CD4-positive, alpha-beta T cell (primary cell): ENCODE results near the gene LNX2. TPM values are rescaled to one million over a fixed set of nuclear protein-coding genes. Genes with fewer than 3 reads are reported as not detected.

ENCODE experiments used
- ATAC-seq: fragments of 200-7000 bp; cut with Tn5 transposase; one replicate; pipeline ENCODE4 v1.10.0; 2022; ENCODE audit warnings: mild to moderate bottlenecking; ENCODE audit not compliant: poor library complexity
- CTCF ChIA-PET: fragments of 350-600 bp; sonication (Branson Sonifier 250); formaldehyde crosslinking; loops from one replicate; lab custom pipeline; 2021; ENCODE audit warnings: antibody characterized with exemption, inconsistent platforms; lab: Charles Lee
- POLR2A ChIA-PET: fragments of 350-600 bp; sonication (Branson Sonifier 250); formaldehyde crosslinking; loops from one replicate; lab custom pipeline; 2021; ENCODE audit warnings: antibody characterized with exemption, inconsistent platforms; lab: Charles Lee
- DNase-seq, 14 experiments: peaks; one replicate each; pipeline ENCODE4 v3.0.0-alpha.2; 2013 to 2020; ENCODE audit warnings: mixed read lengths in 2 of 14
- H3K27ac ChIP-seq, 2 donors: one replicate each; pipeline versions ENCODE4 v1.5.1 to v1.7.0; 2013; ENCODE audit warnings: low read length in 2 of 2, low read depth in 1 of 2, mild to moderate bottlenecking in 1 of 2
- H3K27me3 ChIP-seq, 2 experiments: 1 replicate in 1 of 2; 2 replicates in 1 of 2; pipeline versions ENCODE4 v1.6.1 to v1.7.0; 2013; ENCODE audit warnings: low read length in 2 of 2, control low read depth in 1 of 2, mild to moderate bottlenecking in 1 of 2, moderate library complexity in 1 of 2; ENCODE audit not compliant: insufficient read depth in 2 of 2, control insufficient read depth in 1 of 2
- H3K36me3 ChIP-seq: one replicate; pipeline ENCODE4 v1.6.1; 2013; ENCODE audit warnings: low read length, control low read depth; ENCODE audit not compliant: insufficient read depth
- H3K4me1 ChIP-seq: one replicate; pipeline ENCODE4 v1.6.1; 2013; ENCODE audit warnings: low read length, control low read depth; ENCODE audit not compliant: insufficient read depth
- H3K4me3 ChIP-seq: one replicate; pipeline ENCODE4 v1.5.1; 2013; ENCODE audit warnings: mild to moderate bottlenecking, low read length, moderate library complexity
- H3K9me3 ChIP-seq, 2 experiments: 1 replicate in 1 of 2; 2 replicates in 1 of 2; pipeline versions ENCODE4 v1.6.1 to v1.7.0; 2013; ENCODE audit warnings: low read length in 2 of 2, mild to moderate bottlenecking in 2 of 2, control low read depth in 1 of 2, moderate library complexity in 1 of 2; ENCODE audit not compliant: control insufficient read depth in 1 of 2, insufficient read depth in 1 of 2
- H3K27ac Mint-ChIP-seq: one replicate; pipeline ENCODE4 v1.8.0; 2020; ENCODE audit warnings: mixed read lengths
- H3K27me3 Mint-ChIP-seq: one replicate; pipeline ENCODE4 v1.8.0; 2021; ENCODE audit warnings: mixed read lengths
- H3K36me3 Mint-ChIP-seq: one replicate; pipeline ENCODE4 v1.8.0; 2021; ENCODE audit warnings: low read depth, mixed read lengths
- H3K4me1 Mint-ChIP-seq: one replicate; pipeline ENCODE4 v1.8.0; 2021; ENCODE audit warnings: low read depth, mixed read lengths
- H3K4me3 Mint-ChIP-seq: one replicate; pipeline ENCODE4 v1.8.0; 2020; ENCODE audit warnings: mild to moderate bottlenecking, mixed read lengths
- H3K9me3 Mint-ChIP-seq: one replicate; pipeline ENCODE4 v1.8.0; 2020; ENCODE audit warnings: mixed read lengths
- CTCF ChIP-seq: fragments of 200-600 bp; IDR thresholded peaks from one replicate; pipeline ENCODE4 v1.8.0; 2022; ENCODE audit warnings: antibody characterized with exemption, mild to moderate bottlenecking
- intact Hi-C, 2 experiments: fragments of 100-400 bp; cut with DNase I in 1 of 2; cut with micrococcal nuclease in 1 of 2; formaldehyde crosslinking; loops; one replicate each; pipeline versions ENCODE4 v1.15.1 to v1.9.0; 2023 to 2025; cut with DNase I, micrococcal nuclease
- total RNA-seq, 174 experiments: library from RNA in 2 of 174; stranded (reverse) in 2 of 174; gene quantifications; one replicate each; pipeline ENCODE4 v1.2.3 and lab custom pipeline; 2021 to 2026

The LNX2 gene
- total RNA-seq, 2 experiments from 2014 or later, result 3.5 to 3.9 TPM

- H3K27ac Mint-ChIP-seq, result peak within 1 kb of the TSS; percentile 99
- peak within 1 kb of the TSS; percentile 77 for H3K4me3 ChIP-seq
- peaks cover 47% of the 10 kb centered on the region for H3K36me3 Mint-ChIP-seq
- ChIA-PET POLR2A (interaction anchor here (0.6 to 4.1 kb wide), 26 partner anchors 14 to 518 kb away, joined by 3 to 94 read pairs (median 7); partner anchors contain the start of genes GTF3A, MTIF3 and RPL21), CTCF (interaction anchor here (0.9 to 3.2 kb wide), 3 partner anchors 18 to 192 kb away, joined by 3 to 19 read pairs (median 3); partner anchors contain the start of gene MTIF3)
- no peaks in the 10 kb centered on the region for H3K9me3 Mint-ChIP-seq
- peak within 1 kb of the TSS; percentile 97 to 98 for H3K27ac ChIP-seq
- H3K36me3 ChIP-seq, result peaks cover 14% of the 10 kb centered on the region
- H3K4me3 Mint-ChIP-seq, result peak within 1 kb of the TSS; percentile 98
- intact Hi-C loops, result loop anchor here (1.0 to 10.0 kb wide), 9 partner anchors 34 to 1367 kb away; partner anchors contain the start of genes CDK8 (in 1 of the 2), GSX1 (in 1 of the 2), GTF3A (in 1 of the 2) and MTIF3 (in 1 of the 2)
- TF ChIP-seq CTCF, result no peak
- H3K4me1 ChIP-seq, result peaks cover 40% of the 10 kb centered on the region
- H3K9me3 ChIP-seq, result no peaks in the 10 kb centered on the region
- H3K27me3 ChIP-seq, result no peaks in the 10 kb centered on the region
- H3K27me3 Mint-ChIP-seq, result no peaks in the 10 kb centered on the region
- DNase-seq (peak; percentile 69 to 95 (median 83)), ATAC-seq (peak; percentile 62)
- H3K4me1 Mint-ChIP-seq, result peaks cover 78% of the 10 kb centered on the region
Observed at GRCh38 chr13:27621366-27622101, 1.2 kb upstream of the LNX2 start, which contains the start of gene POLR1D. Gene POLR1D, plus strand, starts transcription at chr13:27621892. Its CDS starts 92 bp downstream, at chr13:27621984.

- Histone ChIP-seq H3K4me3 (peak overlapping the region; percentile 77), H3K27ac (peak overlapping the region; percentile 97 to 98), H3K4me1 (peaks cover 40% of the 10 kb centered on the region), H3K27me3 (no peaks in the 10 kb centered on the region), H3K36me3 (peaks cover 14% of the 10 kb centered on the region), H3K9me3 (no peaks in the 10 kb centered on the region)
- Mint-ChIP-seq H3K27ac (peak overlapping the region; percentile 99), H3K4me1 (peaks cover 73% of the 10 kb centered on the region), H3K36me3 (peaks cover 43% of the 10 kb centered on the region), H3K4me3 (peak overlapping the region; percentile 98), H3K9me3 (no peaks in the 10 kb centered on the region), H3K27me3 (no peaks in the 10 kb centered on the region)
- intact Hi-C loops, result loop anchor here (1.0 to 10.0 kb wide), 8 partner anchors 34 to 1366 kb away; partner anchors contain the start of genes CDK8 (in 1 of the 2), GSX1 (in 1 of the 2), GTF3A (in 1 of the 2) and MTIF3 (in 1 of the 2)
- peak in 1 of 14 experiments; percentile 33 for DNase-seq
- CTCF ChIA-PET, result interaction anchor here (0.9 to 3.2 kb wide), 3 partner anchors 18 to 192 kb away, joined by 3 to 19 read pairs (median 3); partner anchors contain the start of gene MTIF3
- POLR2A ChIA-PET, result interaction anchor here (0.6 to 4.1 kb wide), 27 partner anchors 14 to 518 kb away, joined by 3 to 94 read pairs (median 7); partner anchors contain the start of genes GTF3A, MTIF3 and RPL21
- ATAC-seq, result peak; percentile 15
- no peak for TF ChIP-seq CTCF
Observed at GRCh38 chr13:27621116-27621365, 712 bp upstream of the LNX2 start.

GRCh38 chr13:27619728-27620376 is 477 bp downstream of the LNX2 start:
- no peaks in the 10 kb centered on the region for H3K9me3 ChIP-seq
- ChIA-PET POLR2A (interaction anchor here (0.6 to 4.1 kb wide), 29 partner anchors 11 to 1039 kb away, joined by 3 to 94 read pairs (median 7); partner anchors contain the start of genes GTF3A, MTIF3, POMP and RPL21), CTCF (interaction anchor here (1.2 to 3.2 kb wide), 4 partner anchors 56 to 206 kb away, joined by 3 to 19 read pairs (median 4); partner anchors contain the start of gene MTIF3)
- H3K4me1 ChIP-seq, result peaks cover 45% of the 10 kb centered on the region
- Mint-ChIP-seq H3K36me3 (peaks cover 43% of the 10 kb centered on the region), H3K27ac (peak overlapping the region; percentile 99), H3K4me3 (peak overlapping the region; percentile 97), H3K4me1 (peaks cover 71% of the 10 kb centered on the region), H3K9me3 (no peaks in the 10 kb centered on the region), H3K27me3 (no peaks in the 10 kb centered on the region)
- H3K27me3 ChIP-seq, result no peaks in the 10 kb centered on the region
- intact Hi-C loops, result loop anchor here (1.0 to 10.0 kb wide), 9 partner anchors 33 to 1365 kb away; partner anchors contain the start of genes CDK8 (in 1 of the 2), GSX1 (in 1 of the 2), GTF3A (in 1 of the 2) and MTIF3 (in 1 of the 2)
- DNase-seq, result peak; percentile 11 to 75 (median 34)
- peak overlapping the region; percentile 77 for H3K4me3 ChIP-seq
- ATAC-seq, result no peak
- peak overlapping the region in 1 of 2 donors; percentile 97 for H3K27ac ChIP-seq
- TF ChIP-seq CTCF, result peak; percentile 25
- peaks cover 11% of the 10 kb centered on the region for H3K36me3 ChIP-seq
